BLaER1 treated with 17β-estradiol and CSF1 and Interleukin-3, amounts not matched to agents 10 nM and 100 nM (cell line): ENCODE data around the gene ZNF587B.
"Not testable (repeated sequence)": the region's sequence is repeated elsewhere in the genome, so short reads cannot be mapped to it uniquely, and the experiment has no call there.

Experiments
- H3K27ac ChIP-seq, 11 experiments: shearing (Covaris generic); formaldehyde crosslinking; 2 replicates each; pipeline ENCODE4 v1.8.1; 2022
- H3K27me3 ChIP-seq, 11 experiments: shearing (Covaris generic); formaldehyde crosslinking; 2 replicates each; pipeline ENCODE4 v1.8.1; 2022
- H3K36me3 ChIP-seq, 11 experiments: shearing (Covaris generic); formaldehyde crosslinking; 2 replicates each; pipeline ENCODE4 v1.8.1; 2022
- H3K4me1 ChIP-seq, 10 experiments: shearing (Covaris generic); formaldehyde crosslinking; 2 replicates each; pipeline ENCODE4 v1.8.1; 2022
- H3K4me2 ChIP-seq, 11 experiments: shearing (Covaris generic); formaldehyde crosslinking; 2 replicates each; pipeline ENCODE4 v1.8.1; 2022
- H3K4me3 ChIP-seq, 10 experiments: shearing (Covaris generic); formaldehyde crosslinking; 2 replicates each; pipeline ENCODE4 v1.8.1; 2022
- H3K9ac ChIP-seq, 11 experiments: shearing (Covaris generic); formaldehyde crosslinking; 2 replicates each; pipeline ENCODE4 v1.8.1; 2022
- H3K9me3 ChIP-seq, 11 experiments: shearing (Covaris generic); formaldehyde crosslinking; replicated peaks in 1 of 11; 2 replicates each; pipeline ENCODE4 v1.8.1; 2022
- H4K20me1 ChIP-seq, 11 experiments: shearing (Covaris generic); formaldehyde crosslinking; 2 replicates each; pipeline ENCODE4 v1.8.1; 2022
- Cebpa-rat ChIP-seq, 11 experiments: shearing (Covaris generic); IDR thresholded peaks; 2 replicates each; pipeline ENCODE4 v1.8.1; 2022

Gene ZNF587B

DNA sequence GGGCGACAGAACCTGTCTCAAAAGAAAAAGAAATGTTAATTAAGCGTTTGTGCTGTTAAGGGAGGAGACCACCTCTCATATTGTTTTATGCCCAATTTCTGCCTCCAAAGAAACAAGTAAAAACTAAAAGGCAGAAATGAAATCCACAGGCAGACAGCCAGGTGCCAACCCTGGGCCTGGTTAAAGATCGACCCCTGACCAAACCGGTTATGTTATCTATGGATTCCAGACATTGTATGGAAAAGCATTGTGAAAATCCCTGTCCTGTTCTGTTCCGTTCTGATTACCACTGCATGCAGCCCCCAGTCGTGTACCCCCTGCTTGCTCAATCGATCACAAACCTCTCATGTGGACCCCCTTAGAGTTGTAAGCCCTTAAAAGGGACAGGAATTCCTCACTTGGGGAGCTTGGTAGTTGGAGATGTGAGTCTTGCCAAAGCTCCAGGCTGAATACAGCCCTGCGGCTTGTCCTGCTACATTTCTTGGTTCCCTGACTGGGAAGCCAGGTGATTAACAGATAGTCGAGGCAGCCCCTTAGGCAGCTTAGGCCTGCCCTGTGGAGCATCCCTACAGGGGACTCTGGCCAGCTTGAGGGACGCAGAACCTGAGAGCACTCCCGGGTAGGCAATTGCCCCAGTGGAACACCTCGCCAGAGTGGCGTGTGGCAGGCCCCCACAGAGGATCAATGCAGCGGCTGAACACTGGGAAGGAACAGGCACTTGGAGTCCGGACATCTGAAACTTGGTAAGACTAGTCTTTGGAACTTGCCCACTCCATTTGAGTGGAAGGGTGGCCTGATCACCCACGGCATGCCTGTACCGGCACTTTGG lies 14.6 kb upstream of the ZNF587B start:
- H3K27me3 ChIP-seq, result no peaks in the 10 kb centered on the region
- H3K4me2 ChIP-seq, result peak overlapping the region; percentile 83 to 97 (median 92)
- no peaks in the 10 kb centered on the region for H3K9me3 ChIP-seq
- peaks cover 2 to 24% (median 11%) of the 10 kb centered on the region in 11 experiments; a peak in 21 of 22 replicates for H3K36me3 ChIP-seq
- H3K4me1 ChIP-seq, result peaks cover 41 to 51% (median 46%) of the 10 kb centered on the region in 10 experiments
- H3K4me3 ChIP-seq, result peak overlapping the region; percentile 76 to 89 (median 84); a peak in 16 of 20 replicates
- H3K27ac ChIP-seq, result no peak overlapping the region; a peak in 1 of 22 replicates
- no peak for TF ChIP-seq Cebpa-rat (IDR thresholded peaks at IDR 0.05)
- peaks cover 0 to 21% (median 9%) of the 10 kb centered on the region in 11 experiments; a peak in 8 of 22 replicates for H4K20me1 ChIP-seq
- H3K9ac ChIP-seq, result peak overlapping the region in 9 of 11 experiments; percentile 78 to 88 (median 84); a peak in 13 of 22 replicates

DNA sequence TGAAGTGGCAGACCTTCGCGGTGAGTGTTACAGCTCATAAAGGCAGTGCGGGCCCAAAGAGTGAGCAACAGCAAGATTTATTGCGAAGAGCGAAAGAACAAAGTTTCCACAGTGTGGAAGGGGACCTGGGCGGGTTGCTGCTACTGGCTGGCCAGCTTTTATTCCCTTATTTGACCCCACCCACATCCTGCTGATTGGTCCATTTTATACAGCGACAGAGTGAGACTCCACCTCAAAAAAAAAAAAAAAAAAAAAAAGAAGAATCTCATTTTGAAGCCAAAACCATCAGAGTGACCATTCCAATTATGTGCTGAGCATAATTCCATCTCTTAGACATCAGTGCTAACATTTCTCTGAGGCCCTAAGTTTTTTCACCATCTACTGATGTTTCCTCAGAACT lies 13.4 kb upstream of the ZNF587B start:
- Histone ChIP-seq H3K27ac (no peak overlapping the region), H3K9ac (no peak overlapping the region), H4K20me1 (peaks cover 0 to 28% (median 13%) of the 10 kb centered on the region in 11 experiments; a peak in 11 of 22 replicates), H3K27me3 (no peaks in the 10 kb centered on the region), H3K4me1 (peaks cover 47 to 57% (median 53%) of the 10 kb centered on the region in 10 experiments), H3K4me3 (no peak overlapping the region), H3K9me3 (no peaks in the 10 kb centered on the region), H3K36me3 (peaks cover 0 to 23% (median 7%) of the 10 kb centered on the region in 11 experiments; a peak in 15 of 22 replicates), H3K4me2 (no peak overlapping the region)
- TF ChIP-seq Cebpa-rat (IDR thresholded peaks at IDR 0.05), result no peak

DNA sequence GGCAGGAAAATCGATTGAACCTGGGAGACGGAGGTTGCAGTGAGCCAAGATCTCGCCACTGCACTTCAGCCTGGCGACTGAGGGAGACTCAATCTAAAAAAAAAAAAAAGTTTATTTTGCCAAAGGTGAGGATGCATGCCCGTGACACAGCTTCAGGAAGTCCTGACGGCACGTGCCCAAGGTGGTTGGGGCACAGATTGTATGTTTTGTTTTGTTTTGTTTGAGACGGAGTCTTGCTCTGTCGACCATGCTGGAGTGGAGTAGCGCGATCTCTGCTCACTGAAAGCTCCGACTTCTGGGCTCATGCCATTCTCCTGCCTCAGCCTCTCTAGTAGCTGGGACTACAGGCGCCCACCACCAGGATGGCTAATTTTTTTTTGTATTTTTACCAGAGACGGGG lies 12.1 kb upstream of the ZNF587B start:
- Histone ChIP-seq H4K20me1 (peaks cover 0 to 32% (median 21%) of the 10 kb centered on the region in 11 experiments; a peak in 14 of 22 replicates), H3K9me3 (no peaks in the 10 kb centered on the region), H3K9ac (0 out of 22 replicates have a peak overlapping the region, but pooled peaks of 1 of the 11 experiments have one; percentile 29), H3K27me3 (no peaks in the 10 kb centered on the region), H3K4me1 (peaks cover 34 to 48% (median 42%) of the 10 kb centered on the region in 10 experiments), H3K27ac (no peak overlapping the region), H3K4me3 (no peak overlapping the region), H3K36me3 (peaks cover 0 to 25% (median 16%) of the 10 kb centered on the region in 11 experiments; a peak in 17 of 22 replicates), H3K4me2 (peak overlapping the region in 8 of 11 experiments; percentile 84 to 95 (median 92); a peak in 8 of 22 replicates)
- no peak for TF ChIP-seq Cebpa-rat (IDR thresholded peaks at IDR 0.05)

DNA sequence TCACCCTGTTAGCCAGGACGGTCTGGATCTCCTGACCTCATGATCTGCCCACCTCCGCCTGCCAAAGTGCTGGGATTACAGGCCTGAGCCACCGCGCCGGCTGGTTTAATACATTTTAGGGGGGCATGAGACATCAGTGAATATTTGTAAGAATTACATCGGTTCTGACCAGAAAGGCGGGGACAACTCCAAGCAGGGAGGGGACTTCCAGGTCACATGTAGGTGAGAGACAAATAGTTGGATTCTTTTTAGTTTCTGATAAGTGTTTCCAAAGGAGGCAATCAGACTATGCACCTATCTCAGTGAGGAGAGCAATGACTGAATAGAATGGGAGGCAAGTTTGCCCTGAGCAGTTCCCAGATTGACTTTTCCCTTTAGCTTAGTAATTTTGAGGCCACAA lies 11.7 kb upstream of the ZNF587B start:
- TF ChIP-seq Cebpa-rat (IDR thresholded peaks at IDR 0.05), result no peak

DNA sequence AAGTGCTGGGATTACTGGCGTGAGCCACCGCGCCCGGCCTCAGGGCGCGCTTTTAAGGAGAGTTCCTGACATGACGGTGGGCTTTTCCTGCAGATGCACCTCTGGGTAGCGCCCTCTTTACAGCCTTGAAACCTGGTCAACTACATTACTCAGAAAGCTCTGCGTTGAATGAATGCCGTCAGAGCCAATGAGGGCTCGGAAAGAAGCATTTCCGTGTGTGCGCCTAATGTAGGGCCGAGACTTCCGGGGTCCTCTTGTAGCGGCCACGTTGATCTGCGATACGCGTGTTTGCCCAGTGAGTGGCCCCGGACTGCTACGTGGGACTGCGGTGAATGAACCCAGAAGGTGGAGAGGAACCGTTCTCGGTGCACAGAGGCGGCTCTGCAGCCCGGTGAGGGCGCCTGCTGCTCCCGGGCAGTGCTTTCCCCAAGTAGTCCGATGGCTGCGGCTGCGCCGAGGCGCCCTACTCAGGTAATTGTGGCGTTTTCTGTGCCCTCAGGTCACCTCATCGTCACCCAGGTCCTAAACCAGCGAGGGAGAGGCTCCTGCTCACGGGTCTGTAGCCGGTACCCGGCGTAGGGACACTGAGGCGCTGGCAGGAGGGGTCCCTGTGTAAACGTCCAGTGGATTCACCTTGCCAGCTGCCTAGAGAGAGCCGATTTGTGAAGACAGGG lies 10.5 kb upstream of the ZNF587B start:
- H3K36me3 ChIP-seq, result peaks cover 0 to 41% (median 31%) of the 10 kb centered on the region in 11 experiments; a peak in 20 of 22 replicates
- peaks cover 24 to 36% (median 30%) of the 10 kb centered on the region in 10 experiments for H3K4me1 ChIP-seq
- peak overlapping the region; percentile 85 to 96 (median 92) for H3K9ac ChIP-seq
- H3K27ac ChIP-seq, result peak overlapping the region; percentile 41 to 90 (median 86)
- H4K20me1 ChIP-seq, result peaks cover 0 to 47% (median 37%) of the 10 kb centered on the region in 11 experiments; a peak in 18 of 22 replicates
- H3K4me3 ChIP-seq, result peak overlapping the region; percentile 84 to 99 (median 94)
- no peak for TF ChIP-seq Cebpa-rat (IDR thresholded peaks at IDR 0.05)
- no peaks in the 10 kb centered on the region for H3K9me3 ChIP-seq
- H3K27me3 ChIP-seq, result no peaks in the 10 kb centered on the region
- H3K4me2 ChIP-seq, result peak overlapping the region; percentile 84 to 95 (median 92)

More for the DNA sequence above, 11.7 kb upstream of the ZNF587B start:
- no peaks in the 10 kb centered on the region for H3K27me3 ChIP-seq
- H3K4me3 ChIP-seq, result peak overlapping the region in 1 of 10 experiments; percentile 93; a peak in 1 of 20 replicates
- peak overlapping the region in 5 of 11 experiments; percentile 29 to 94 (median 91); a peak in 3 of 22 replicates for H3K9ac ChIP-seq
- H3K4me2 ChIP-seq, result peak overlapping the region; percentile 84 to 95 (median 92); a peak in 20 of 22 replicates
- no peaks in the 10 kb centered on the region for H3K9me3 ChIP-seq
- H3K36me3 ChIP-seq, result peaks cover 0 to 29% (median 19%) of the 10 kb centered on the region in 11 experiments; a peak in 18 of 22 replicates
- H3K4me1 ChIP-seq, result peaks cover 31 to 46% (median 39%) of the 10 kb centered on the region in 10 experiments
- 0 out of 22 replicates have a peak overlapping the region, but pooled peaks of 1 of the 11 experiments have one; percentile 83 for H3K27ac ChIP-seq
- H4K20me1 ChIP-seq, result peaks cover 0 to 35% (median 25%) of the 10 kb centered on the region in 11 experiments; a peak in 15 of 22 replicates

DNA sequence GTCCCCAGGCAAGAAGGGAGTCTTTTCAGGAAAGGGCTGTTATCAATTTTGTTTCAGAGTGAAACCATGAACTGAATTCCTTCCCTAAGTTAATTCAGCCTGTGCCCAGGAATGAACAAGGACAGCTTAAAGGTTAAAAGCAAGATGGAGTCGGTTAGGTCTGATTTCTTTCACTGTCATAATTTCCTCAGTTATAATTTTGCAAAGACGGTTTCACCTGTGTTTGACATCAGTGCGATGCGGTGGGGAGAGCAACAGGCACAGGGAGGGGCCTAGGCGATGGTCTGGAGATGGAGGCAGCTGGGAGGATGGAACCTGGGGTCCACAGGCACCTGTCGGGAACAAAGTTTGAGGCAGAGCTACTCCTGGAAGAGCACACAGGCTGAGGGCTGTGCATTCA lies 9.5 kb upstream of the ZNF587B start:
- peak overlapping the region; percentile 85 to 96 (median 92) for H3K9ac ChIP-seq
- H3K27me3 ChIP-seq, result no peaks in the 10 kb centered on the region
- H3K36me3 ChIP-seq, result peaks cover 9 to 51% (median 41%) of the 10 kb centered on the region in 11 experiments
- H3K4me1 ChIP-seq, result peaks cover 23 to 34% (median 24%) of the 10 kb centered on the region in 10 experiments
- H3K4me3 ChIP-seq, result peak overlapping the region; percentile 84 to 99 (median 94)
- H3K9me3 ChIP-seq, result no peaks in the 10 kb centered on the region
- peaks cover 0 to 57% (median 47%) of the 10 kb centered on the region in 11 experiments; a peak in 18 of 22 replicates for H4K20me1 ChIP-seq
- H3K27ac ChIP-seq, result peak overlapping the region in 10 of 11 experiments; percentile 41 to 90 (median 86); a peak in 18 of 22 replicates
- H3K4me2 ChIP-seq, result peak overlapping the region; percentile 84 to 95 (median 92)
- no peak for TF ChIP-seq Cebpa-rat (IDR thresholded peaks at IDR 0.05)

DNA sequence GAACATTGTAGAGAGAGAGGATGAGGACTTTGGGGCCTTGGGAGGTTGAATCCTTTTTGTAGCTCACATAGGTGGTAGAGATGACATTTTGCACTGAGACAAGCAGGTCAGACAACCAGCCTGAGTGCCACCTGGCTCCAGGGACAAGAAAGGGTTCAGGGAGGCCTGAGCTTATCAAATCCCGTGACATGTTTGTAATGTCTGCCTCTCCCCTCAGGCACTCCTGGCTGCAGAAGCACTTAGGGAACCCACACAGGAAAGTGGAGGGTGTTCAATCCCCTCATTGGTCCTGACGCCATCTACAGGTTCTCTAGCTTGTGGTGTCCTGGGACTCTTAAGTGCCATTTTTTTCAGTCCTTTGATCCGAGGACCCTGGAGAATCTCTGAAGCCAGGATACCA lies 9.0 kb upstream of the ZNF587B start:
- Histone ChIP-seq H4K20me1 (peaks cover 0 to 62% (median 52%) of the 10 kb centered on the region in 11 experiments; a peak in 18 of 22 replicates), H3K4me2 (peak overlapping the region; percentile 84 to 95 (median 92)), H3K4me1 (peaks cover 23 to 34% (median 24%) of the 10 kb centered on the region in 10 experiments), H3K36me3 (peaks cover 10 to 56% (median 46%) of the 10 kb centered on the region in 11 experiments), H3K9ac (peak overlapping the region; percentile 85 to 96 (median 92); a peak in 14 of 22 replicates), H3K4me3 (peak overlapping the region in 9 of 10 experiments; percentile 88 to 99 (median 95); a peak in 17 of 20 replicates)
- H3K27ac ChIP-seq, H3K9me3 ChIP-seq, H3K27me3 ChIP-seq: not testable (repeated sequence)

DNA sequence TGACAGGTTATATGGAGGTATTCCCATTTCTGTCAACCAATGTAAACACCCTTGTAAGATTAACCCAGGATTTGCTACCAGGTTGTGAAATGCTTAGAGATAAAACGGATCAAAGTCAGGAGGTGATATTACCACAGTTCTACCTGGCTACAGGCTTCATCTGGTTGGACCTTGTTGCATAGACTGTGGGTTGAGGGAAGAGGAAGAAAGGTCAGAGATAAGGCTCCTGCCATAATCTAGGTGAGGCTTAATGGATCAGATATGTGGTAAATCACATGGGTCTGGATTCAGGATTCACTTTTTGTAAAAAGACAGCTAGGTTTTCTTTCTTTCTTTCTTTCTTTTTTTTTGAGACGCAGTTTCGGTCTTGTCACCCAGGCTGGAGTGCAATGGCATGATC lies 8.6 kb upstream of the ZNF587B start:
- H3K4me2 ChIP-seq, result peak overlapping the region in 4 of 11 experiments; percentile 0 to 24 (median 8); a peak in 3 of 22 replicates
- peaks cover 23 to 34% (median 24%) of the 10 kb centered on the region in 10 experiments for H3K4me1 ChIP-seq
- H3K27ac ChIP-seq, H3K4me3 ChIP-seq, H3K27me3 ChIP-seq, H3K9ac ChIP-seq, H3K9me3 ChIP-seq: not testable (repeated sequence)
- H3K36me3 ChIP-seq, result peaks cover 13 to 60% (median 49%) of the 10 kb centered on the region in 11 experiments
- peaks cover 0 to 66% (median 56%) of the 10 kb centered on the region in 11 experiments; a peak in 18 of 22 replicates for H4K20me1 ChIP-seq

DNA sequence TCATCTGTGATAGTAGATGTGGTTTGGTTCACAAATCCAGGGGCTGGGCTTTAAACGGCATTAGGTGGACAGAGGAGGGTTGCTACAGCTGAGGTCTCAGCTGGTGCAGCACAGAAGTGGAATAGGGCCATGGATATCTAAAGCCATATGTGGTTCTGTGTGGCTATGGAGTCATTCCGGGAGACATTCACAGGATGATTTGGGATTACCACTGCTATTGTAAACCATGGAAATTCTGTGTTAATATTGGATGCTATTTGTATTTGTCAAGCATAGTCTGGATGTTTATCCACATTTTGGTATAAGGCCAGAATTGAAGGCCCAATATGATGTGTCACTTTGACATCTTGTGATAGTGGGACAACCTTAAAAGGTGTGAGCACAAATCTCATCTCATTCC lies 6.9 kb upstream of the ZNF587B start:
- H3K9me3 ChIP-seq, H3K4me3 ChIP-seq, H3K27ac ChIP-seq, H3K27me3 ChIP-seq, H3K9ac ChIP-seq, H3K4me2 ChIP-seq: not testable (repeated sequence)
- peaks cover 18 to 28% (median 20%) of the 10 kb centered on the region in 10 experiments for H3K4me1 ChIP-seq
- peaks cover 0 to 81% (median 67%) of the 10 kb centered on the region in 11 experiments; a peak in 18 of 22 replicates for H4K20me1 ChIP-seq
- peaks cover 22 to 75% (median 61%) of the 10 kb centered on the region in 11 experiments for H3K36me3 ChIP-seq

DNA sequence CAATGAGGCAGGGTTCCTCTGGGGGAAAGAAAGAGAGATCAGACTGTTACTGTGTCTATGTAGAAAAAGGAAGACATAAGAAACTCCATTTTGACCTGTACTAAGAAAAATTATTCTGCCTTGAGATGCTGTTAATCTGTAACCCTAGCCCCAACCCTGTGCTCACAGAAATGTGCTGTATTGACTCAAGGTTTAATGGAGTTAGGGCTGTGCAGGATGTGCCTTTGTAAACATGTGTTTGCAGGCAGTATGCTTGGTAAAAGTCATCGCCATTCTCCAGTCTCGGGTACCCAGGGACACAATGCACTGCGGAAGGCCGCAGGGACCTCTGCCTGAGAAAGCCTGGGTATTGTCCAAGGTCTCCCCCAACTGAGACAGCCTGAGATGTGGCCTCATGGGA lies 6.5 kb upstream of the ZNF587B start:
- peaks cover 23 to 79% (median 66%) of the 10 kb centered on the region in 11 experiments for H3K36me3 ChIP-seq
- H3K27ac ChIP-seq, H3K9ac ChIP-seq: not testable (repeated sequence)

More for the DNA sequence above, 6.5 kb upstream of the ZNF587B start:
- not testable (repeated sequence) for H3K4me2 ChIP-seq, H3K4me3 ChIP-seq, H3K9me3 ChIP-seq, H3K27me3 ChIP-seq
- Histone ChIP-seq H4K20me1 (peaks cover 0 to 85% (median 71%) of the 10 kb centered on the region in 11 experiments; a peak in 18 of 22 replicates), H3K4me1 (peaks cover 13 to 24% (median 15%) of the 10 kb centered on the region in 10 experiments)
